ENCODE data around the gene CWH43.
A peak's percentile ranks its signal among the peaks of the same experiment; 100 is the strongest.

Gene CWH43

DNA sequence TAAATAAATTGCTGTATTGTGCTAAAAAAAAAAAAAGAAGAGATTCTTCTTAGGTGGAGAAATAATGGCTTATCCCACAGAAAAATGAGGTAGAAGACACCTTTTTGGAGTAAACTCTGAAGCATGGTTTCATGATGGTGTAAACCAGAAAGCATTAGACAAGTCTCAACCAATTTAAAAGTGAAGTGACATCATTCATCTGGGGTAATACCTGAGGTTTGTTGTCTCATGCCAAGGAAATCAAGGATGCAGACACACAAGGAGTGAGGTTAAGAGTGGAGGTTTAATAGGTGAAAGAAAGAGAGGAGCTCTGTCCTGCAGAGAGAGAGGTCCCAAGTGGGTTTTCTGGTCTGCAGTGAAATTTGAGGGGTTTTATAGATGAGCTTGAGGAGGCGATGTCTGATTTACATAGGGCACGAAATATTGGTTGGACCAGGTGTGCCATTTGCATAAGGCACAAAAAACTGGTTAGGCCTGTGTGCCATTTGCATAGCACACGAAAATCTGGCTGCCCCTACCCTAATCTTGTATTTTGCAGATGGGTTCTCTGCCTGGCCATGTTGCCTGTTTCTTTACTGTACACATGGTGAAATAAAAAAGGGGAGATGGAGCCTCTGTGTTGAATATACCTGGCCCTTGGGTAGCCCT lies 25.0 kb upstream of the CWH43 start:
- TF ChIP-seq CTCF (conservative IDR thresholded peaks at IDR 0.05; ENCODE audit: low read depth, low read length), result no peak
- DNase-seq (ENCODE audit: low read depth), result no peak
- no peak overlapping the region for H3K4me3 ChIP-seq (ENCODE audit: low read length)

DNA sequence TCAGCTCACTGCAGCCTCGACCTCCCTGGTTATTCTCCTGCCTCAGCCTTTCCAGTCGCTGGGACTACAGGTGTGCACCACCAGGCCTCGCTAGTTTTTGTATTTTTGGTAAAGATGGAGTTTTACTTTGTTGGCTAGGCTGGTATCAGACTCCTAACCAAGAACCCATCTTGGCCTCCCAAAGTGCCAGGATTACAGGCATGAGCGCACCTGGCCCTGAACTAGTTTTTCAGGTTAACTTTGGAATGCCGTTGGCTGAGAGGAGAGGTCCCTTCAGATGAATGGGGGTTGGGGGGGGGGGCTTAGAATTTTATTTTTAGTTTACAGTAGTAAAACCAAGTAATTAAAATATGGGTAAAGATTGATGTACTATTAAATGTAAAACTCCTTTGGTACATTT lies 23.4 kb upstream of the CWH43 start:
- H3K4me3 ChIP-seq (ENCODE audit: low read length), result no peak overlapping the region
- DNase-seq (ENCODE audit: low read depth), result no peak
- TF ChIP-seq CTCF (conservative IDR thresholded peaks at IDR 0.05; ENCODE audit: low read depth, low read length), result no peak

DNA sequence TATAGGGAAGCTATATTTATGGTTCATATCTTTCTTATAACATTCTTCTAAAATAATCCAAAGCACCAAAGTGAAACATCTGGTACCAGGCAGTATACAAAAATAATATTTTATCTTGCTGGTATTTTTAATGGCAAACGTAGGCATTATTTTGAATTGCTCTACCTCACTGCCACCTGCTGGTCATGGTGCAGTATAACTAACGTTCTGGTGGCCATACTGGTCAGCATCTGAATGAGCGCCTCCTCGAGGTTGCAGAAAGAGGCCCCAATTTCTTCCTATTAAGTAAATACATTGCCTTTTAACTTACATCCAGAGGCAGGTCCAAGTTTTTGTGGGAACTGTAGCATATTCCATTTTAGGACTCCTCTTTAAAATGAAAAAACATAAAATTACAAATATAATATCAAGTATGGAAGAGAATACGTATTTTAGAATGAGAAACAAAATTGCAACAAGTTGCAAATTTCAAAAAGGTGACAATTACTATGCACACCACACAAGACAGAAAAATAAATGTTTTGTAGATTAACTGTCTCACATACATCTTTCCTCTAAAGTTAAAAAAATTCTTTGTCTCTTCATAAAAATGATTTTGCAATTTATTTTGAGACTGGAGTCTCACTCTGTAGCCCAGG lies 22.9 kb upstream of the CWH43 start:
- H3K4me3 ChIP-seq (ENCODE audit: low read length), result no peak overlapping the region
- DNase-seq (ENCODE audit: low read depth), result peak; percentile 60
- TF ChIP-seq CTCF (conservative IDR thresholded peaks at IDR 0.05; ENCODE audit: low read depth, low read length), result peak; percentile 100

- TF ChIP-seq CTCF (conservative IDR thresholded peaks at IDR 0.05; ENCODE audit: low read depth, low read length), result no peak
- H3K4me3 ChIP-seq (ENCODE audit: low read length), result no peak overlapping the region
- DNase-seq (ENCODE audit: low read depth), result no peak
Observed at GRCh38 chr4:48967101-48967500, 19.0 kb upstream of the CWH43 start.

GRCh38 chr4:48967631-48968030 lies 18.4 kb upstream of the CWH43 start:
- DNase-seq (ENCODE audit: low read depth), result no peak
- no peak for TF ChIP-seq CTCF (conservative IDR thresholded peaks at IDR 0.05; ENCODE audit: low read depth, low read length)
- no peak overlapping the region for H3K4me3 ChIP-seq (ENCODE audit: low read length)

DNA sequence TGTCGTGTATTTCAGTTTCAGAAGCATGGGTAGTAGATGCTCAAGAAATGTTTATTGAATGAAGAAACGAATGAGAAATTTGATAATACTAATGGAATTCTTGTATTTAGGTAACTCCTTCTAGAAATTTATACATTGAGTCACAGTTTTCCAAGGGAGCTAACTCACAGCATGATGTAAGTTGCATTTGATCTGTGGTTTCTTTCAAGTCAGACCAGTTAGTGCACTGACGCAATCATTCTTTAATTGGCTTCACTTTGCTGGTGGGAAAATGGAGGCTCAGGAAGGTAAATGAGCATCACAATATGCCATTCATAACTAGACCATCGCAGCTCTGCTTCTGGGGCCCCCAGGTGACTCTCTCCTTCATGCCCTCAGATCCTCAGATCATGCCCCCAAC lies 17.3 kb upstream of the CWH43 start:
- peak; percentile 36 for DNase-seq (ENCODE audit: low read depth)
- TF ChIP-seq CTCF (conservative IDR thresholded peaks at IDR 0.05; ENCODE audit: low read depth, low read length), result no peak
- no peak overlapping the region for H3K4me3 ChIP-seq (ENCODE audit: low read length)

DNA sequence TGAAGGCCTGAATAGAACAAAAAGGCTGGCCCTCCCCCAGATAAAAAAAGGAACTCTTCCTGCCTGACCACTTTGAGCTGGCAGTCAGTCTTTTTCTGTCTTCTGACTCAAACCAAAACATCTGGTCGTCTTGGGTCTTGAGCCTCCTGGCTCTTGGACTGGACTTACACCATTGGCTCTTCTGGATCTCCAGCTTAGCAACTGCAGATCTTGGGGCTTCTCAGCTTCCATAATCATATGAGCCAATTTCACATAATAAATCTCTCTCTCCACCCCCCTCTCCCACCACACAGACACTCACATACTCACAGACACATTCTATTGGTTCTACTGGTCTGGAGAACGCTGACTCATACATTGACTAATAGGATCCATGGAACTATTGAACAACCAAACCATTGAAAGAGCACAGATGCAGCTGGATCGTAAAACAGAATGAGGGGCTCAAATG lies 15.6 kb upstream of the CWH43 start:
- H3K4me3 ChIP-seq (ENCODE audit: low read length), result no peak overlapping the region
- no peak for DNase-seq (ENCODE audit: low read depth)
- TF ChIP-seq CTCF (conservative IDR thresholded peaks at IDR 0.05; ENCODE audit: low read depth, low read length), result no peak

All from retinal pigment epithelial cell (primary cell).